GM04504 (cell line): ENCODE results near the gene CDC42BPA.
A peak's percentile ranks its signal among the peaks of the same experiment; 100 is the strongest.

ENCODE experiments used
- DNase-seq: peaks from one replicate; pipeline ENCODE4 v3.0.0-alpha.2; 2012; ENCODE audit warnings: low read depth

The CDC42BPA gene

GRCh38 chr1:226979115-226979516, 339.2 kb downstream of the CDC42BPA start:
- DNase-seq: no peak

GRCh38 chr1:226978432-226979114, 339.7 kb downstream of the CDC42BPA start:
- no peak for DNase-seq

- no peak for DNase-seq
These were observed 340.5 kb downstream of the CDC42BPA start for GRCh38 chr1:226977643-226978431.

- DNase-seq: no peak
These were observed 341.2 kb downstream of the CDC42BPA start for GRCh38 chr1:226976978-226977642.

GRCh38 chr1:226976276-226976977, 341.9 kb downstream of the CDC42BPA start:
- no peak for DNase-seq

GRCh38 chr1:226975259-226976250, 342.7 kb downstream of the CDC42BPA start:
- DNase-seq: no peak

GRCh38 chr1:226974544-226975258, 343.6 kb downstream of the CDC42BPA start:
- no peak for DNase-seq

- peak; percentile 10 for DNase-seq
These were observed 344.3 kb downstream of the CDC42BPA start for GRCh38 chr1:226973898-226974543.

GRCh38 chr1:226973371-226973897, 344.9 kb downstream of the CDC42BPA start:
- peak; percentile 13 for DNase-seq

- DNase-seq: no peak
These were observed 345.4 kb downstream of the CDC42BPA start for GRCh38 chr1:226972931-226973330.

GRCh38 chr1:226971765-226972164, 346.5 kb downstream of the CDC42BPA start:
- no peak for DNase-seq

- DNase-seq: no peak
These were observed 350.6 kb downstream of the CDC42BPA start for GRCh38 chr1:226967665-226968064.

- DNase-seq: no peak
These were observed 351.6 kb downstream of the CDC42BPA start for GRCh38 chr1:226966683-226967082.

- DNase-seq: no peak
These were observed 352.5 kb downstream of the CDC42BPA start for GRCh38 chr1:226965581-226966440.

- DNase-seq: no peak
These were observed 353.4 kb downstream of the CDC42BPA start for GRCh38 chr1:226964611-226965486.

GRCh38 chr1:226964068-226964425, 354.2 kb downstream of the CDC42BPA start:
- no peak for DNase-seq
